Transverse colon (tissue), 4 donors: ENCODE results near the gene STX8. TPM values are rescaled to one million over a fixed set of nuclear protein-coding genes. Genes with fewer than 3 reads are reported as not detected.

Source experiments
- DNase-seq: peaks from one replicate; pipeline ENCODE4 v3.0.0-alpha.2; 2019
- H3K27ac ChIP-seq, 4 donors: fragments of 200-600 bp; sonication (generic); 2 replicates each; pipeline ENCODE4 v1.5.1; 2016 to 2018; ENCODE audit warnings: inconsistent platforms in 4 of 4
- H3K27me3 ChIP-seq: fragments of 200-600 bp; sonication (generic); 2 replicates; pipeline ENCODE4 v1.5.1; 2017; ENCODE audit warnings: inconsistent platforms
- H3K36me3 ChIP-seq, 4 donors: fragments of 200-600 bp; sonication (generic); 2 replicates each; pipeline ENCODE4 v1.5.1; 2017 to 2019; ENCODE audit warnings: inconsistent platforms in 4 of 4
- H3K4me1 ChIP-seq, 4 donors: fragments of 200-600 bp; sonication (generic); 2 replicates each; pipeline ENCODE4 v1.5.1; 2017 to 2020; ENCODE audit warnings: inconsistent platforms in 4 of 4
- H3K4me3 ChIP-seq, 4 donors: fragments of 200-600 bp; sonication (generic); 1 replicate in 1 of 4; 2 replicates in 3 of 4; pipeline versions ENCODE4 v1.5.1 to v1.6.1; 2017 to 2019; ENCODE audit warnings: inconsistent platforms in 4 of 4
- H3K9me3 ChIP-seq, 2 donors: fragments of 200-600 bp; sonication (generic); 2 replicates each; pipeline ENCODE4 v1.5.1; 2017 to 2019; ENCODE audit warnings: inconsistent platforms in 2 of 2
- EP300 ChIP-seq: sonication (generic); formaldehyde crosslinking; IDR thresholded peaks from one replicate; pipeline ENCODE4 v1.6.1; 2017; ENCODE audit warnings: antibody characterized with exemption, low read depth
- POLR2A ChIP-seq: fragments of 450-650 bp; IDR thresholded peaks from one replicate; pipeline ENCODE4 v1.6.1; 2016; ENCODE audit warnings: antibody characterized with exemption, mild to moderate bottlenecking, moderate library complexity
- POLR2AphosphoS5 ChIP-seq, 3 donors: sonication (generic); formaldehyde crosslinking; IDR thresholded peaks; one replicate each; pipeline ENCODE4 v1.6.1; 2016; ENCODE audit warnings: antibody characterized with exemption in 3 of 3
- WGBS, 2 donors: methylation state at CpG; one replicate each; pipeline ENCODE4 v1.1.5; 2018; ENCODE audit warnings: low coverage in 1 of 2; 5-methylcytosine and 5-hydroxymethylcytosine counted together
- in situ Hi-C, 4 donors: fragments of 200-750 bp; cut with MboI; loops; one replicate each; pipeline versions ENCODE4 v1.15.0 to v1.15.1; 2017; ENCODE audit warnings: low sequenced_read_pairs in 3 of 4, low pct_ligation_motif_present in 1 of 4, low pct_unique_long_range_greater_than_20kb in 1 of 4
- intact Hi-C: fragments of 100-400 bp; cut with DNase I; formaldehyde crosslinking; loops from one replicate; pipeline ENCODE4 v1.15.1; 2023; ENCODE audit warnings: low total_unique reads
- total RNA-seq, 4 donors: library from RNA; depleted of rRNA; stranded (reverse); fragments of >200 nt; gene quantifications; one replicate each; pipeline ENCODE4 v1.1.0, GENCODE V29; 2016
- TF ChIP-seq, protein P1 (sequence below), 5 experiments: fragments of 200-600 bp in 3 of 5; fragments of 450-650 bp in 2 of 5; sonication (generic) in 3 of 5; IDR thresholded peaks; 1 replicate in 2 of 5; 2 replicates in 3 of 5; pipeline ENCODE4 v1.5.1; 2016 to 2017; ENCODE audit warnings: antibody characterized with exemption in 5 of 5, inconsistent platforms in 3 of 5, mild to moderate bottlenecking in 2 of 5, moderate library complexity in 1 of 5

Gene STX8
- total RNA-seq, 4 donors from 2014 or later: 18.0 to 53.8 (median 38.3) TPM

GRCh38 chr17:9402590-9403199, 172.9 kb downstream of the STX8 start:
- peak; percentile 25 for DNase-seq
- Histone ChIP-seq H3K27me3 (no peaks in the 10 kb centered on the region), H3K36me3 (no peaks in the 10 kb centered on the region), H3K4me1 (no peaks in the 10 kb centered on the region), H3K9me3 (no peaks in the 10 kb centered on the region), H3K4me3 (no peak overlapping the region), H3K27ac (no peak overlapping the region)
- in situ Hi-C loops (no loop called here), intact Hi-C loops (no loop called here)
- TF ChIP-seq EP300 (no peak), POLR2A (no peak), POLR2AphosphoS5 (IDR thresholded peaks at IDR 0.05) (no peak)
- TF ChIP-seq, protein P1, sequence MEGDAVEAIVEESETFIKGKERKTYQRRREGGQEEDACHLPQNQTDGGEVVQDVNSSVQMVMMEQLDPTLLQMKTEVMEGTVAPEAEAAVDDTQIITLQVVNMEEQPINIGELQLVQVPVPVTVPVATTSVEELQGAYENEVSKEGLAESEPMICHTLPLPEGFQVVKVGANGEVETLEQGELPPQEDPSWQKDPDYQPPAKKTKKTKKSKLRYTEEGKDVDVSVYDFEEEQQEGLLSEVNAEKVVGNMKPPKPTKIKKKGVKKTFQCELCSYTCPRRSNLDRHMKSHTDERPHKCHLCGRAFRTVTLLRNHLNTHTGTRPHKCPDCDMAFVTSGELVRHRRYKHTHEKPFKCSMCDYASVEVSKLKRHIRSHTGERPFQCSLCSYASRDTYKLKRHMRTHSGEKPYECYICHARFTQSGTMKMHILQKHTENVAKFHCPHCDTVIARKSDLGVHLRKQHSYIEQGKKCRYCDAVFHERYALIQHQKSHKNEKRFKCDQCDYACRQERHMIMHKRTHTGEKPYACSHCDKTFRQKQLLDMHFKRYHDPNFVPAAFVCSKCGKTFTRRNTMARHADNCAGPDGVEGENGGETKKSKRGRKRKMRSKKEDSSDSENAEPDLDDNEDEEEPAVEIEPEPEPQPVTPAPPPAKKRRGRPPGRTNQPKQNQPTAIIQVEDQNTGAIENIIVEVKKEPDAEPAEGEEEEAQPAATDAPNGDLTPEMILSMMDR (IDR thresholded peaks at IDR 0.05): peak; percentile 23 to 51 (median 30)
- WGBS, 2 donors: 90 to 96% methylated on average over 4 to 9 of the region's 9 CpGs

DNA sequence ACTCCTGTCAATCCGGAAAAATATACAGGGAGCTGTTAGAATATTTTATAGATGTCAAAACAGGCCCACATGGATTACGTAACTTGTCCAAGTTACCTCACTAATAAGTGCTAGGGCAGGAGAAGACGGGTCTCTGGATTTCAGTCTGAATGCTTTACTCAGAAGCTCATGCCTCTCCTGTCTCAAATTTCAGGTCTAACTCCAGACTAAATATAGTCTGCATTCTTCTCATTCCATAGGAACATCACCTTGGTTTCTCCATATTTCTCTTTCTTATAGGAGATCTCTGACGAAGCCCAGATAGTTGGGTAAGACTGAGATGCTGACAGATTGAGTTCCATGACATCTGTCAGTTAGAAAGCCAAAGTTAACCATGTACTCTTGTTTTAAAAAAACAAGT, 174.2 kb downstream of the STX8 start:
- Histone ChIP-seq H3K27ac (no peak overlapping the region), H3K27me3 (no peaks in the 10 kb centered on the region), H3K9me3 (no peaks in the 10 kb centered on the region), H3K36me3 (no peaks in the 10 kb centered on the region), H3K4me3 (no peak overlapping the region), H3K4me1 (no peaks in the 10 kb centered on the region)
- TF ChIP-seq EP300 (no peak), POLR2AphosphoS5 (IDR thresholded peaks at IDR 0.05) (no peak), POLR2A (no peak)
- TF ChIP-seq, protein P1 (IDR thresholded peaks at IDR 0.05): no peak
- no peak for DNase-seq
- WGBS, 2 donors: 81 to 82% methylated on average over 4 of the region's 4 CpGs
- in situ Hi-C loops: no loop called here
- intact Hi-C loops: no loop called here

DNA sequence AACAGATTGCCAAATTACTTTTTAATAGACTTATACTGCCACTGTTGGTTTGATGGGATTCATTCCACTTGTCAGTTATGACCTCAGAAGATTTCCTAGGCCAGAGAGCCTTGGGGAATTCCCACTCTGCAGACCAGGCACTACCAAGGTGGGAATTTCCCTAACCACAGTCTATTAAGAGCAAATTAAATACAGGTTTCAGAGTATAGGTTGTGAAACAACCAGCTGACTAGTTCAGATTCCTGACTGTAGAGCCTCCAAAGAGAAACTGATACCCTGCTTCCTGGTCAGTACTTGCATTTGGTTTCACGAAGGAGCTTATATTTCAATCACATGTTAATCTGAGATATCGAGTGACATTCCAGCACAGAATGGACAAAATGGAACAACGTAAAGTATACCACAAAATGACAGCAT, 186.5 kb downstream of the STX8 start:
- H3K27me3 ChIP-seq: no peaks in the 10 kb centered on the region
- intact Hi-C loops (no loop called here), in situ Hi-C loops (no loop called here)
- H3K4me3 ChIP-seq: no peak overlapping the region
- no peak for TF ChIP-seq POLR2AphosphoS5 (IDR thresholded peaks at IDR 0.05)
- TF ChIP-seq POLR2A: no peak
- TF ChIP-seq, protein P1 (IDR thresholded peaks at IDR 0.05): no peak
- TF ChIP-seq EP300: no peak
- peaks cover 4 to 8% of the 10 kb centered on the region in 2 donors for H3K9me3 ChIP-seq
- no peak overlapping the region for H3K27ac ChIP-seq
- H3K4me1 ChIP-seq: peaks cover 0 to 11% (median 0%) of the 10 kb centered on the region in 4 donors
- WGBS, 2 donors: 69 to 76% methylated on average over 3 of the region's 3 CpGs
- H3K36me3 ChIP-seq: no peaks in the 10 kb centered on the region
- no peak for DNase-seq

DNA sequence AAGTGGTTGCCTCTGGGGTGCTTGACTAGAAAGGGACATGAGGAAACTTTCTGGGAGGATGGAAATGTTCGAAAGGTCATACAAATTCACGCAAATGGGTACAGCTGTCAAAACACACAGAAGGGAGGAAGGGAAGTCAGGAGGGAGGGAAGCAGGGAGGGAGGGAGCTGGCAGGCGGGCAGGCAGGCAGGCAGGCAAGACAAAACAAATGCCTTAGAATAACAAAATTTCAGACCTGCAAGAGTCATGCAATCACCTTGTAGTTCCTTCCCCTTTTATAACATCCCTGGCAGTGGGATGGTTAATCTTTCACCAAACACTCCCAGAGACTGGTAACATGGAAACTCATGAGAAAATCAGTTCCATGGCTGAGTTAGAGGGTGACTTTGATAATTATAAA, 189.2 kb downstream of the STX8 start:
- no peaks in the 10 kb centered on the region for H3K27me3 ChIP-seq
- H3K9me3 ChIP-seq: no peaks in the 10 kb centered on the region
- DNase-seq: no peak
- H3K27ac ChIP-seq: no peak overlapping the region
- intact Hi-C loops (no loop called here), in situ Hi-C loops (no loop called here)
- WGBS, 2 donors: 35 to 77% methylated on average over 3 of the region's 3 CpGs
- H3K36me3 ChIP-seq: no peaks in the 10 kb centered on the region
- no peak for TF ChIP-seq POLR2AphosphoS5 (IDR thresholded peaks at IDR 0.05)
- TF ChIP-seq POLR2A: no peak
- TF ChIP-seq, protein P1 (IDR thresholded peaks at IDR 0.05): no peak
- no peak for TF ChIP-seq EP300
- H3K4me3 ChIP-seq: no peak overlapping the region
- peaks cover 0 to 11% (median 0%) of the 10 kb centered on the region in 4 donors for H3K4me1 ChIP-seq
